GM21367 (cell line): ENCODE measurements around the gene C11orf98.
"Not testable (repeated sequence)": the region's sequence is repeated elsewhere in the genome, so short reads cannot be mapped to it uniquely, and the experiment has no call there.

Experiments
- ATAC-seq: cut with Tn5 transposase; IDR thresholded peaks from one replicate; pipeline ENCODE4 v1.9.1; 2021; ENCODE audit not compliant: unreplicated experiment

The C11orf98 gene

GRCh38 chr11:62665075-62665598 is at the start of gene C11orf98, which contains the start of gene CSKMT:
TSS of gene C11orf98 (minus strand) at chr11:62665210. CDS start at chr11:62665169, 41 bp downstream.
TSS of gene CSKMT (plus strand) at chr11:62665312. CDS start at chr11:62665880, 568 bp downstream.
- peak; percentile 67 for ATAC-seq

- no peak for ATAC-seq
Observed at GRCh38 chr11:62713343-62713742, 48.3 kb upstream of the C11orf98 start.

- ATAC-seq: no peak
Observed at GRCh38 chr11:62712861-62713260, 47.9 kb upstream of the C11orf98 start.

- no peak for ATAC-seq
Observed at GRCh38 chr11:62712276-62712812, 47.3 kb upstream of the C11orf98 start.

- no peak for ATAC-seq
Observed at GRCh38 chr11:62710001-62710345, 45.0 kb upstream of the C11orf98 start.

GRCh38 chr11:62709247-62710000 is 44.4 kb upstream of the C11orf98 start:
- peak; percentile 56 for ATAC-seq

- ATAC-seq: no peak
Observed at GRCh38 chr11:62708793-62709192, 43.8 kb upstream of the C11orf98 start.

GRCh38 chr11:62708392-62708791 is 43.4 kb upstream of the C11orf98 start:
- ATAC-seq: no peak

- ATAC-seq: no peak
Observed at GRCh38 chr11:62707277-62707861, 42.4 kb upstream of the C11orf98 start, which contains the start of the genes BSCL2 and GNG3. TSS of gene BSCL2 (minus strand) at chr11:62707424. CDS start at chr11:62707195, 229 bp downstream. TSS of gene GNG3 (plus strand) at chr11:62707676. CDS start at chr11:62708296, 620 bp downstream.

- ATAC-seq: no peak
Observed at GRCh38 chr11:62706850-62707247, 41.8 kb upstream of the C11orf98 start.

GRCh38 chr11:62705880-62706849 is 41.2 kb upstream of the C11orf98 start:
- ATAC-seq: peak; percentile 54

- no peak for ATAC-seq
Observed at GRCh38 chr11:62705413-62705812, 40.4 kb upstream of the C11orf98 start.

GRCh38 chr11:62703921-62704320 is 38.9 kb upstream of the C11orf98 start:
- ATAC-seq: not testable (repeated sequence)

- no peak for ATAC-seq
Observed at GRCh38 chr11:62702246-62702645, 37.2 kb upstream of the C11orf98 start.

- no peak for ATAC-seq
Observed at GRCh38 chr11:62694455-62695167, 29.6 kb upstream of the C11orf98 start.

GRCh38 chr11:62693624-62694023 is 28.6 kb upstream of the C11orf98 start:
- ATAC-seq: not testable (repeated sequence)

- ATAC-seq: no peak
Observed at GRCh38 chr11:62689421-62690183, 24.6 kb upstream of the C11orf98 start, which contains the start of gene LRRN4CL. TSS of gene LRRN4CL (minus strand) at chr11:62689530. CDS start at chr11:62688508, 1,022 bp downstream.

- no peak for ATAC-seq
Observed at GRCh38 chr11:62688491-62688890, 23.5 kb upstream of the C11orf98 start.
